Duodenal mucosa (tissue), 2 donors: Measurements from ENCODE around the gene ZNF674.
"Not testable (repeated sequence)": the region's sequence is repeated elsewhere in the genome, so short reads cannot be mapped to it uniquely, and the experiment has no call there.

Experiments used
- H3K27ac ChIP-seq: one replicate; pipeline ENCODE4 v1.7.0; 2013; ENCODE audit warnings: low read depth, low read length
- H3K27me3 ChIP-seq, 2 donors: one replicate each; pipeline ENCODE4 v1.7.0; 2013; ENCODE audit warnings: low read length in 2 of 2, control low read depth in 1 of 2; ENCODE audit not compliant: insufficient read depth in 2 of 2, control insufficient read depth in 1 of 2
- H3K36me3 ChIP-seq, 2 donors: one replicate each; pipeline ENCODE4 v1.7.0; 2013; ENCODE audit warnings: low read length in 2 of 2, control low read depth in 1 of 2; ENCODE audit not compliant: insufficient read depth in 2 of 2, control insufficient read depth in 1 of 2
- H3K4me1 ChIP-seq, 2 donors: one replicate each; pipeline ENCODE4 v1.7.0; 2013; ENCODE audit warnings: low read length in 2 of 2, control low read depth in 1 of 2; ENCODE audit not compliant: insufficient read depth in 2 of 2, control insufficient read depth in 1 of 2
- H3K4me3 ChIP-seq, 2 donors: one replicate each; pipeline ENCODE4 v1.7.0; 2013; ENCODE audit warnings: low read length in 2 of 2, low read depth in 1 of 2
- H3K9ac ChIP-seq, 2 donors: one replicate each; pipeline ENCODE4 v1.7.0; 2013; ENCODE audit warnings: low read length in 2 of 2, low read depth in 1 of 2
- H3K9me3 ChIP-seq, 2 donors: one replicate each; pipeline ENCODE4 v1.7.0; 2013; ENCODE audit warnings: low read length in 2 of 2, control low read depth in 1 of 2; ENCODE audit not compliant: control insufficient read depth in 1 of 2

Gene ZNF674

DNA sequence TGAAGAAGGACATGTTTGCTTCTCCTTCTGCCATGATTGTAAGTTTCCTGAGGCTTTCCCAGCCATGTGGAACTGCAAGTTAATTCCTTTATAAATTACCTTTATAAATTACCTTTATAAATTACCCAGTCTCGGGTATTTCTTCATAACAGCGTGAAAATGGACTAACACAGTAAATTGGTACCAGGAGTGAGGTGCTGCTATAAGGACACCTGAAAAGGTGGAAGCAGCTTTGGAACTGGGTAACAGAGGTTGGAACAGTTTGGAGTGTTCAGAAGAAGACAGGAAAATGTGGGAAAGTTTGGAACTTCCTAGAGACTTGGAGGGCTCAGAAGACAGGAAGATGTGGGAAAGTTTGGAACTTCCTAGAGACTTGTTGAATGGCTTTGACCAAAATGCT is 66.6 kb downstream of the ZNF674 start:
- not testable (repeated sequence) for H3K4me3 ChIP-seq, H3K9ac ChIP-seq, H3K4me1 ChIP-seq, H3K27ac ChIP-seq, H3K27me3 ChIP-seq, H3K9me3 ChIP-seq, H3K36me3 ChIP-seq

DNA sequence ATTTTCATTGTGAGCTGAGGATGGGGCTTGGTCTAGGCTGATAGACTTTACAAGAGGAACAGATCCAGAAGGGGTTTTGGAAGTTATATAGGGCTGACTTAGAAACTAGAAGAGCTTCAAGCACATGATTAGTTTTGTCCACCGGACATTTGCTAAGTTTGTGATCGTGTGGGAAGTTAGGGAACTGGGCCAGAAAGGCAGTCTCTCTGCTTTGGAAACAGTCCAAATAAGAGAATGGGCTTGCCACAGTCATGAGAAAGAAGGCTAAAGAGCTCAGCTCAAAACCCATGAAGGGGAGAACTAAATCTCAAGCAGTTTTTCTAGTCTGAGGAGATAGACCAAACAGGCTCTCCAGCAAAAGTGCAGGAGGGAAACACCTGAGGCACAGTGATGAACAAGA is 67.8 kb downstream of the ZNF674 start:
- no peaks in the 10 kb centered on the region for H3K27me3 ChIP-seq
- no peak overlapping the region for H3K4me3 ChIP-seq
- no peaks in the 10 kb centered on the region for H3K9me3 ChIP-seq
- no peaks in the 10 kb centered on the region for H3K4me1 ChIP-seq
- H3K36me3 ChIP-seq: peaks cover 0 to 5% of the 10 kb centered on the region in 2 donors
- no peak overlapping the region for H3K27ac ChIP-seq
- no peak overlapping the region for H3K9ac ChIP-seq

DNA sequence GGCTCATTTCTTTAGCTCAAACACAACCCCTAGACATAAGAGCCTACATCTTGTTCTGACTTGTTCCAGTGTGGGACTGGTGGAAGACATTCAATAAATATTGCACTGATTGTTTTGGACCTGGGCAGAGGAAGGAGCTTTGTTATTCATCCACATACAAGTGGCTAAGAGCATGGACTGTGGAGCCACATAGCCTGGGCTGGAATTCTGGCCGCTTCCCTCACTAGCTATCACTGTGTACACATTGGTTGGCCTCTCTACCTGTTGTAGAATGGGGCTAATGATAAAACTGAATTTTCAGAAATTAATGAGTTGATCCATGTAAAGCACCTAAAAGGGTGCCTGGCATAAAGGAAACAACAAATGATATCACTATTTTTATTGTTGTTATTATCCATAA is 80.0 kb downstream of the ZNF674 start:
- Histone ChIP-seq H3K9ac (no peak overlapping the region), H3K9me3 (no peaks in the 10 kb centered on the region), H3K4me1 (no peaks in the 10 kb centered on the region), H3K36me3 (peaks cover 0 to 19% of the 10 kb centered on the region in 2 donors), H3K27ac (no peak overlapping the region), H3K27me3 (no peaks in the 10 kb centered on the region), H3K4me3 (no peak overlapping the region)

DNA sequence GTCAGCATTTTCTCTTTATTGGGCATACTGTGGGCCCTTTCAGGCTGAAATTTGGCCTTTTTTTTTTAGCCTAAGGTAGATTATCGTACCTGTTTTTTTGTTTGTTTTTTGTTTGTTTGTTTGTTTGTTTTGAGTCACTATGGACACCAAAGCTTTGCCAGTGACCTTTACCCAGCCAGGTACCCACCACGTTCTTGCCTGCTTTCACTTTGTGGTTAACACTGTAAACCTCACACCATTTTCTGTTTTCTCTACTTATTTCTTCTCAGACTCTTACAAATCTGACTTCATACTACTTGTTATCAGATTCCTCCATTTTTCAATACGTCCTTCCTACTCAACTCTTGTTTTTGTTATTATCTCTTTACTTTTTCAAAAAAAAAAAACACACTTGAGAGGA is 81.5 kb downstream of the ZNF674 start:
- peaks cover 0 to 16% of the 10 kb centered on the region in 2 donors for H3K36me3 ChIP-seq
- H3K27me3 ChIP-seq: no peaks in the 10 kb centered on the region
- no peaks in the 10 kb centered on the region for H3K9me3 ChIP-seq
- no peaks in the 10 kb centered on the region for H3K4me1 ChIP-seq
- no peak overlapping the region for H3K4me3 ChIP-seq
- H3K27ac ChIP-seq: no peak overlapping the region
- no peak overlapping the region for H3K9ac ChIP-seq

DNA sequence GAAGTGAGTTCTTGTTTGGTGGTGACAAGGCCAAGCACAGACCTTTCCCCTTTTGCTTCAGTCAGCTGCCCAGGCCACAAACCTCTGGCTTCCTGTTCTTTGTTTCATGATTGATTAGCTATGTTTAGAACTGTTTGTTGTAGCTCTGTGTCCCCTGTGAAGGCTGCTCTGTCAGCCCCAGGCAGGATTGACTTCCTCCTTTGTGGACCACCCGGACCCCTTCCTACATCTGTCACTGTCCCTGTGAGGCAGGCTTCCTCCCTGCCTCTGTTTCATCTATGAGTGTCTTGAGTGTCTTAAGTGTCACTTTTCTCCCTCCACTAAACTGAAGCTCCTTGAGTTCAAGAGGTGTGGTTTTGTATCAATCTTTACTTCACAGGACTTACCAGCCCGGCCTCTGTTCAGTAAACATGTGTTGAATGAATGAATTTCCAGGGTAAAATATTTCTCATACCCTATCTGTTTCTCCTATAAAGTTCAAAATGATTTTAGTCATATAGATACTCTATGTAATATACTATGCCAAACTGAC is 83.5 kb downstream of the ZNF674 start:
- no peaks in the 10 kb centered on the region for H3K27me3 ChIP-seq
- H3K4me1 ChIP-seq: no peaks in the 10 kb centered on the region

DNA sequence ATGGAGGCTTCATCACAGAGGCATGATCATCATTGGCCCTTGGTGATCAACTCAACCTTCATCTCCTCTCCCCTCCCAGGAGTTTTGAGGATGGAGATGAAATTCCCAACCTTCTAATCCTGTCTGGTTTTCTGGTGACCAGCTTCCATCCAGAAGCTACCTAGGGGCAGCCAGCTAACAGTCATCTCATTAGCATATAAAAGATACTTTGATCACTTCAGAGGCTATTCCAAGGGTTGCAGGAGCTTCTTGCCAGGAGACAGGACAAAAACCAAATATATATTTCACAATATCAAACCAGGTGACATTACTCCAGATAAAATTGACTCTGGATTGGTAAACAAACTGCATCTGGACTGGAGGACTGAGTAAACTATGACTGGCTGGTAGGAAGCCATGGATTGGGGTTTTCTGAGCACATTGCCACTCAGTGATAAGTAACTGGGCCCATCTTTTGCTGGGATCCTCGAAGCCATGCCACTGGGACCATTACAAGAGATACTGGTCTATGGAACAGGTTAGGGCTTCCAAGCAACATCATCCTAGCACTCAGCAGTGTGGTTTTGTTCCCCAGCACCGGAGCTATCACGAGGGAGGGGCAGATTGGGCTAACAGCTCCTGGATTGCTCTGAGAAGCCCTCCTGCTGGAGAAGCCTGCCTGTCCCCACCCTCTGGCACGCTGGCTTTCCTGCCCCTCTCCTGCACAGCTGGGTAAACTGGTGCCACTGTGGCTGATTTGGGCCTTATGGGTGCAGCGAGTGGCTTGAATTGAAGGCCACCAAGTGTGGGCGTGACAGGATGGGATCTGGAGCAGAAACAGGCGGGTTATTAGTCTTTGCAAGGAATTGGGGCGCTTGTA is 84.2 kb downstream of the ZNF674 start:
- not testable (repeated sequence) for H3K4me1 ChIP-seq, H3K27ac ChIP-seq, H3K9me3 ChIP-seq, H3K27me3 ChIP-seq, H3K9ac ChIP-seq, H3K4me3 ChIP-seq
- H3K36me3 ChIP-seq: peaks cover 0 to 14% of the 10 kb centered on the region in 2 donors

More for the DNA sequence above, 83.5 kb downstream of the ZNF674 start:
- H3K9ac ChIP-seq: no peak overlapping the region
- peaks cover 0 to 14% of the 10 kb centered on the region in 2 donors for H3K36me3 ChIP-seq
- no peak overlapping the region for H3K4me3 ChIP-seq
- H3K9me3 ChIP-seq: no peaks in the 10 kb centered on the region
- no peak overlapping the region for H3K27ac ChIP-seq

DNA sequence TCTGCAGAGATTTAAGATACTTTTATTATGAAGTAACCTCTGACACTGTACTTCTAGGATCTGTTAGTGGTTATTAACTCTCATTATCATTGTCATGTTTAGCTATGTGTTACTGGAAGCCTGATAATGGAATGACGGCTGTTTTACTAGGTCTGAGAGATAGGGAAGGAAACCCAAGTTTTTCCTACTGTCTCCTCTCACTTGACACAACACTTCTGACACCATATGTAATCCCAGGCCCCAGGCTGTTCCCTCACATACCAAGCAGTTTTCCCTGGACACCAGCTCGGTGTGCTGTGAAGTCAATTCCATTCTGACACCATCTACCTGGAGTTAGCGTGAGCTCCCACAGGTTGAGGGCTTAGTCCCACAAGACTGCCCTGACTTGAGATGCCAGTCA is 85.6 kb downstream of the ZNF674 start:
- Histone ChIP-seq H3K27me3 (no peaks in the 10 kb centered on the region), H3K4me1 (no peaks in the 10 kb centered on the region), H3K36me3 (peaks cover 0 to 10% of the 10 kb centered on the region in 2 donors), H3K9me3 (no peaks in the 10 kb centered on the region), H3K9ac (no peak overlapping the region), H3K27ac (no peak overlapping the region), H3K4me3 (no peak overlapping the region)

DNA sequence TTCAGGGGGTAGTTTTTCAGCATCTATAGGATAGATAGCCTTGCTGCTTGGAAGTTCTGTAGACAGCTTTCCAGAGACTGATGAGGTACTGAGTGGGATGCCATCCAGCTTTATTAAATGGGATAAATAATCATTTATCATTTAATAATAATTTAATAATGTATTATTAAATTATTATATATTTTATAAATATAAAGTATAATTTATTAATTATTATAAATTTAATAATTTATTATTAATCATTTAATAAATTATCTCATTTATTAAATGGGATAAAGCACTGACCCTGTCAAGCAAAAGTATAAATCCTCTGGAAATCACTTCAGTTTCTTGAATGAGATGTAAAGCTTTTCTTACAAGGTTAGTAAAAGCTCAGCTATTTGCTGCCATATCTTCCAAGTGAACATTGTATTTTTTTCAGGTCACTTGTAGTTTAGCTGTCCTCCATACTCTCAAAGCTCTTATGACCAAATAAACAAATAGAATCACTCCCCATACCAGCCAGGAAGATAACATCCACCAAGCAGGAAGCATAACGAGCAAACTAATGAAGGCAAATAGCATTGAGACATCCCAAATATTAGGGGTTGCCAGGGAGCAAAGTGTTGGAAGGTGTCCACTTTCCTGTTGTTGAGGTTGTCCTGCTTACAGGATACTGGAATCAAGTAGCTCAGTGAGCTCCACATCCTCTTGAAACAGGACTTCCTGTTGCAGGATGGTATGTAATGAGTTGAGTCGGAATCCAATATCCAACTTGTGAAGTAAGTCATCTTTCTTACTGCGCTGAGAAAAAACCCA is 88.9 kb downstream of the ZNF674 start:
- H3K36me3 ChIP-seq: no peaks in the 10 kb centered on the region
- H3K27ac ChIP-seq: no peak overlapping the region
- no peak overlapping the region for H3K4me3 ChIP-seq
- no peaks in the 10 kb centered on the region for H3K9me3 ChIP-seq
- no peaks in the 10 kb centered on the region for H3K4me1 ChIP-seq
- no peak overlapping the region for H3K9ac ChIP-seq
- H3K27me3 ChIP-seq: no peaks in the 10 kb centered on the region
